DOHH2 (cell line): ENCODE measurements around the gene P2RY6.

Experiments
- H3F3A ChIP-seq: fragments of 200-600 bp; sonication (generic), shearing (Covaris generic); 2 replicates; pipeline ENCODE4 v1.6.0; 2016; ENCODE audit warnings: antibody characterized with exemption, mild to moderate bottlenecking; ENCODE audit not compliant: control insufficient read depth, insufficient read depth
- H3K27ac ChIP-seq: fragments of 200-600 bp; sonication (generic); 2 replicates; pipeline ENCODE4 v1.5.1; 2014; ENCODE audit warnings: low read depth, mild to moderate bottlenecking, low read length, moderate library complexity
- H3K27me3 ChIP-seq: fragments of 200-600 bp; sonication (generic); 2 replicates; pipeline ENCODE4 v1.6.1; 2014; ENCODE audit warnings: mild to moderate bottlenecking, low read length, mixed read lengths; ENCODE audit not compliant: control insufficient read depth
- H3K36me3 ChIP-seq: fragments of 200-600 bp; sonication (generic); 2 replicates; pipeline ENCODE4 v1.6.1; 2014; ENCODE audit warnings: mild to moderate bottlenecking, low read length, moderate library complexity, mixed read lengths; ENCODE audit not compliant: control insufficient read depth
- H3K4me1 ChIP-seq: fragments of 200-600 bp; sonication (generic); 2 replicates; pipeline ENCODE4 v1.6.1; 2014; ENCODE audit warnings: mild to moderate bottlenecking, low read length, mixed read lengths; ENCODE audit not compliant: control insufficient read depth
- H3K4me2 ChIP-seq: fragments of 200-600 bp; sonication (generic); 2 replicates; pipeline ENCODE4 v1.6.0; 2014; ENCODE audit warnings: mild to moderate bottlenecking, low read length, moderate library complexity
- H3K4me3 ChIP-seq: fragments of 200-600 bp; sonication (generic); 2 replicates; pipeline ENCODE4 v1.5.1; 2014; ENCODE audit warnings: mild to moderate bottlenecking, low read length, mixed read lengths
- H3K79me2 ChIP-seq: fragments of 200-600 bp; sonication (generic); 2 replicates; pipeline ENCODE4 v1.6.1; 2014; ENCODE audit warnings: mild to moderate bottlenecking, low read length, mixed read lengths; ENCODE audit not compliant: control insufficient read depth
- H3K9me2 ChIP-seq: fragments of 200-600 bp; sonication (generic); replicated peaks from 2 replicates; pipeline ENCODE4 v1.6.1; 2014; ENCODE audit warnings: mild to moderate bottlenecking, low read length, mixed read lengths; ENCODE audit not compliant: control insufficient read depth
- H3K9me3 ChIP-seq: fragments of 200-600 bp; sonication (generic); 2 replicates; pipeline ENCODE4 v1.6.1; 2014; ENCODE audit warnings: antibody characterized with exemption, low read length, mixed read lengths; ENCODE audit not compliant: control insufficient read depth, insufficient read depth
- H4K20me1 ChIP-seq: fragments of 200-600 bp; sonication (generic); 2 replicates; pipeline ENCODE4 v1.6.0; 2014; ENCODE audit warnings: low read depth, mild to moderate bottlenecking, antibody characterized with exemption, low read length, moderate library complexity; ENCODE audit not compliant: control insufficient read depth, insufficient read depth
- CTCF ChIP-seq: fragments of 200-600 bp; sonication (generic); IDR thresholded peaks from one replicate; pipeline ENCODE4 v1.5.1; 2014; ENCODE audit warnings: antibody characterized with exemption, mild to moderate bottlenecking, low read depth, low read length; ENCODE audit not compliant: poor library complexity, severe bottlenecking
- EZH2phosphoT487 ChIP-seq: fragments of 200-600 bp; sonication (generic); IDR thresholded peaks from 2 replicates; pipeline ENCODE4 v1.6.1; 2017; ENCODE audit warnings: borderline replicate concordance, mild to moderate bottlenecking, antibody characterized with exemption, low read length, moderate library complexity, mixed read lengths

P2RY6 gene

GRCh38 chr11:73271936-73272679 lies at the start of gene P2RY6:
Gene P2RY6, plus strand, starts transcription at chr11:73272338. Its CDS starts 24,181 bp downstream, at chr11:73296519.
- H3K4me3 ChIP-seq, result no peak within 1 kb of the TSS
- H3K9me2 ChIP-seq, result no peaks in the 10 kb centered on the region
- no peaks in the 10 kb centered on the region for H3K36me3 ChIP-seq
- TF ChIP-seq EZH2phosphoT487 (no peak), CTCF (no peak)
- no peak within 1 kb of the TSS for H3K27ac ChIP-seq
- H3K79me2 ChIP-seq, result no peaks in the 10 kb centered on the region
- H3F3A ChIP-seq, result no peaks in the 10 kb centered on the region
- no peak within 1 kb of the TSS for H3K4me2 ChIP-seq
- peaks cover 59% of the 10 kb centered on the region for H3K27me3 ChIP-seq
- H4K20me1 ChIP-seq, result no peaks in the 10 kb centered on the region; the same call in 1 of the 2 replicates
- H3K9me3 ChIP-seq, result no peaks in the 10 kb centered on the region
- H3K4me1 ChIP-seq, result peaks cover 7% of the 10 kb centered on the region; the same call in 1 of the 2 replicates

GRCh38 chr11:73223998-73224730 lies 48.0 kb upstream of the P2RY6 start:
- Histone ChIP-seq H3K27me3 (peaks cover 27% of the 10 kb centered on the region), H3K4me3 (no peak overlapping the region)

GRCh38 chr11:73225001-73225686 lies 47.0 kb upstream of the P2RY6 start:
- Histone ChIP-seq H3K4me2 (no peak overlapping the region), H3K36me3 (no peaks in the 10 kb centered on the region), H3K27ac (no peak overlapping the region), H3K9me2 (no peaks in the 10 kb centered on the region), H3K27me3 (peaks cover 20% of the 10 kb centered on the region; the same call in 1 of the 2 replicates), H3K79me2 (no peaks in the 10 kb centered on the region), H4K20me1 (no peaks in the 10 kb centered on the region), H3K4me3 (no peak overlapping the region), H3F3A (no peaks in the 10 kb centered on the region), H3K4me1 (no peaks in the 10 kb centered on the region), H3K9me3 (no peaks in the 10 kb centered on the region)
- TF ChIP-seq EZH2phosphoT487 (no peak), CTCF (no peak)

More at GRCh38 chr11:73223998-73224730, 48.0 kb upstream of the P2RY6 start:
- Histone ChIP-seq H3K9me2 (no peaks in the 10 kb centered on the region), H3K4me1 (no peaks in the 10 kb centered on the region), H3K27ac (no peak overlapping the region), H3K79me2 (no peaks in the 10 kb centered on the region), H3K9me3 (no peaks in the 10 kb centered on the region), H3K36me3 (no peaks in the 10 kb centered on the region), H4K20me1 (no peaks in the 10 kb centered on the region), H3K4me2 (no peak overlapping the region), H3F3A (no peaks in the 10 kb centered on the region)
- TF ChIP-seq CTCF, result no peak
- TF ChIP-seq EZH2phosphoT487, result no peak
